Activated CD8-positive, alpha-beta memory T cell treated with anti-CD3 and anti-CD28 coated beads, Interleukin-2, amount 50 U/mL, for 1 hour (primary cell): ENCODE measurements around the gene HACD2.
"Not testable (repeated sequence)": the region's sequence is repeated elsewhere in the genome, so short reads cannot be mapped to it uniquely, and the experiment has no call there.

ENCODE experiments used
- DNase-seq: peaks from one replicate; pipeline ENCODE4 v3.0.0-alpha.2; 2020; ENCODE audit errors: extremely low read depth

HACD2 gene

GRCh38 chr3:123584988-123585937, at the start of gene HACD2:
Gene HACD2, minus strand, starts transcription at chr3:123585053. Its CDS starts 26 bp downstream, at chr3:123585027.
- peak; percentile 85 for DNase-seq

GRCh38 chr3:123634149-123635051, 49.5 kb upstream of the HACD2 start:
- DNase-seq = no peak

GRCh38 chr3:123633530-123633929, 48.7 kb upstream of the HACD2 start:
- DNase-seq = no peak

GRCh38 chr3:123632161-123632655, 47.4 kb upstream of the HACD2 start:
- DNase-seq = no peak

GRCh38 chr3:123629747-123630047, 44.8 kb upstream of the HACD2 start:
- DNase-seq = no peak

- DNase-seq = no peak
Measured at GRCh38 chr3:123628996-123629746, 44.3 kb upstream of the HACD2 start.

- no peak for DNase-seq
Measured at GRCh38 chr3:123627673-123628670, 43.1 kb upstream of the HACD2 start.

- no peak for DNase-seq
Measured at GRCh38 chr3:123626881-123627280, 42.0 kb upstream of the HACD2 start.

GRCh38 chr3:123624302-123624701, 39.4 kb upstream of the HACD2 start:
- no peak for DNase-seq

GRCh38 chr3:123623346-123623880, 38.6 kb upstream of the HACD2 start:
- DNase-seq = no peak

GRCh38 chr3:123622766-123623165, 37.9 kb upstream of the HACD2 start:
- no peak for DNase-seq

GRCh38 chr3:123621850-123622189, 37.0 kb upstream of the HACD2 start:
- DNase-seq = no peak

- DNase-seq = no peak
Measured at GRCh38 chr3:123621186-123621849, 36.5 kb upstream of the HACD2 start.

- no peak for DNase-seq
Measured at GRCh38 chr3:123620343-123620742, 35.5 kb upstream of the HACD2 start.

- DNase-seq = no peak
Measured at GRCh38 chr3:123618768-123619484, 34.1 kb upstream of the HACD2 start.

GRCh38 chr3:123618076-123618708, 33.3 kb upstream of the HACD2 start:
- DNase-seq = no peak

GRCh38 chr3:123616593-123616992, 31.7 kb upstream of the HACD2 start:
- no peak for DNase-seq

- no peak for DNase-seq
Measured at GRCh38 chr3:123613543-123613942, 28.7 kb upstream of the HACD2 start.

GRCh38 chr3:123611674-123612073, 26.8 kb upstream of the HACD2 start:
- not testable (repeated sequence) for DNase-seq
